ENCODE data around the gene GNG13. TPM values are rescaled to one million over a fixed set of nuclear protein-coding genes. Genes with fewer than 3 reads are reported as not detected.

Gene GNG13
- total RNA-seq, 1 experiment from 2014 or later: not detected

- intact Hi-C loops (cut with micrococcal nuclease): no loop called here
- no peaks in the 10 kb centered on the region for H3K9me3 ChIP-seq (ENCODE audit: low read length)
- no peak overlapping the region for H3K4me3 ChIP-seq (ENCODE audit: low read length)
- ATAC-seq (no peak), DNase-seq (no peak)
- H3K9me2 ChIP-seq (replicated peaks; ENCODE audit: low read length): no peaks in the 10 kb centered on the region
- H3K27ac ChIP-seq (ENCODE audit: low read length): no peak overlapping the region
- H3K9ac ChIP-seq (ENCODE audit: low read length): no peak overlapping the region
- H3K79me2 ChIP-seq (ENCODE audit: low read length): no peaks in the 10 kb centered on the region
- H3K4me1 ChIP-seq (ENCODE audit: insufficient read depth, low read length): no peaks in the 10 kb centered on the region
- TF ChIP-seq CTCF (conservative IDR thresholded peaks at IDR 0.05; ENCODE audit: low read depth, low read length) (no peak), EZH2 (IDR thresholded peaks at IDR 0.05; ENCODE audit: low read length, unreplicated experiment) (no peak)
- CTCF ChIA-PET: no interaction called here
- H3K36me3 ChIP-seq (ENCODE audit: low read depth, low read length): no peaks in the 10 kb centered on the region
- no TSS peak for BruUV-seq (replicated peaks)
- no peak overlapping the region for H2AFZ ChIP-seq (ENCODE audit: low read length)
- no peaks in the 10 kb centered on the region for H4K20me1 ChIP-seq (ENCODE audit: low read length)
- POLR2A ChIA-PET (ENCODE audit: unreplicated experiment): no interaction called here
- no peak overlapping the region for H3K4me2 ChIP-seq (ENCODE audit: low read length)
- no peaks in the 10 kb centered on the region for H3F3A ChIP-seq (ENCODE audit: low read length, unreplicated experiment)
- no peaks in the 10 kb centered on the region for H3K27me3 ChIP-seq (ENCODE audit: low read length)
These were observed 32.7 kb downstream of the GNG13 start for GRCh38 chr16:767743-768235.

GRCh38 chr16:766820-767640 lies 33.5 kb downstream of the GNG13 start:
- intact Hi-C loops (cut with micrococcal nuclease): no loop called here
- Histone ChIP-seq H3K4me3 (ENCODE audit: low read length) (no peak overlapping the region), H3K4me1 (ENCODE audit: insufficient read depth, low read length) (no peaks in the 10 kb centered on the region), H3K27ac (ENCODE audit: low read length) (no peak overlapping the region), H4K20me1 (ENCODE audit: low read length) (no peaks in the 10 kb centered on the region), H3F3A (ENCODE audit: low read length, unreplicated experiment) (no peaks in the 10 kb centered on the region), H3K36me3 (ENCODE audit: low read depth, low read length) (no peaks in the 10 kb centered on the region), H3K9me2 (replicated peaks; ENCODE audit: low read length) (no peaks in the 10 kb centered on the region), H3K27me3 (ENCODE audit: low read length) (no peaks in the 10 kb centered on the region), H3K79me2 (ENCODE audit: low read length) (no peaks in the 10 kb centered on the region), H2AFZ (ENCODE audit: low read length) (no peak overlapping the region), H3K4me2 (ENCODE audit: low read length) (no peak overlapping the region), H3K9me3 (ENCODE audit: low read length) (no peaks in the 10 kb centered on the region), H3K9ac (ENCODE audit: low read length) (no peak overlapping the region)
- ChIA-PET CTCF (interaction anchor here (0.6 kb wide), 1 partner anchor 1165 kb away, joined by 3 read pairs; no protein-coding TSS in a partner anchor), POLR2A (ENCODE audit: unreplicated experiment) (no interaction called here)
- DNase-seq (no peak), ATAC-seq (no peak)
- TF ChIP-seq CTCF (conservative IDR thresholded peaks at IDR 0.05; ENCODE audit: low read depth, low read length) (no peak), EZH2phosphoT487 (IDR thresholded peaks at IDR 0.05; ENCODE audit: borderline replicate concordance, low read length) (no peak), EZH2 (IDR thresholded peaks at IDR 0.05; ENCODE audit: low read length, unreplicated experiment) (no peak)
- BruUV-seq (replicated peaks): no TSS peak

All from PC-3 (cell line).